ENCODE results near the gene FAM174B.
A peak's percentile ranks its signal among the peaks of the same experiment; 100 is the strongest.

FAM174B gene

DNA sequence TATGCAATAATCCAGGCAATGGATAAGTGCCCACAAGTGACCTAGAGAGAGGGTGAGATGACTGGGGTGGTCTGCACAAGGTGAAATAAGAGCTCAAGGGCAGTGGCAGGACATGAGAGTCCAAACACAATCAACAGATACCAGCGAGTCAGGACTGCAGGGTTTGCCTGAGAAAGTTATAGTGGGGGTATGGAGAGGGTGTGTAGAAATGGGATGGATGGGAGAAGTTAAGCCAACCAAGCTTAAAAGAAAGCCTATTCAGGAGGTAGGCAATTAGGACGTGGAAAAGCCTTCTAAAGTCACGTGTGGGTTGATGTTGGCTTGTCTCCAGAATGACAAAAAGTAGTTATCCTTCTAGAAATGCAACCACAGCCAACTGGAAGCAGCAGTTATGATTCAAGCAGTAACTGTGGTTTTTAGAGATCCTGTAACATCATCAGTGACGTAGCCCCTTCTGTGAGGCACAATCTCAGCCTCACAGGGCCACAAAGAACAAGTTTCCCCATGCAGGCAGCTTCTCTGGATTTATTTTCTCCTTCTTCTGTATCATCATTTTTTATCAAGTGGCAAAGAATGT lies 56.1 kb downstream of the FAM174B start:
- DNase-seq, result no peak

DNA sequence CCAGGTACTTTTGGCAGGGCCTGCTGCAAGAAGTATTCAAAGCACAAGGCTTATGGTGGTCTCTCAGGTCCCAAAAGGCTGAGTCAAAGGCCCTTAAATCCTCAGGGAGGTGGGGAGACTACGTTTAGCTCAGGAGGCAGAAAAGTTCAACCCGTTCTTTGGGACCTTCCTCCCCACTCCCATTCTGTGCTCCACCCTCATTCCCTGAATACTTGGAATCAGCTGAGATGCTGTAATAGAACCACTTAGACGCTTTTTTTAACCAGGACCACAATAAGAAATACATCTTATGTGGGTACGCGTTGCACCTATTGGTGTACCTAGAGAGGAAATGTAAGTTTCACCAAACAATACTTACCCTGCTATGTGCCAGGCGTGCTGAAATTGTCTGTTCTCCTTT lies 58.0 kb downstream of the FAM174B start:
- no peak for DNase-seq

DNA sequence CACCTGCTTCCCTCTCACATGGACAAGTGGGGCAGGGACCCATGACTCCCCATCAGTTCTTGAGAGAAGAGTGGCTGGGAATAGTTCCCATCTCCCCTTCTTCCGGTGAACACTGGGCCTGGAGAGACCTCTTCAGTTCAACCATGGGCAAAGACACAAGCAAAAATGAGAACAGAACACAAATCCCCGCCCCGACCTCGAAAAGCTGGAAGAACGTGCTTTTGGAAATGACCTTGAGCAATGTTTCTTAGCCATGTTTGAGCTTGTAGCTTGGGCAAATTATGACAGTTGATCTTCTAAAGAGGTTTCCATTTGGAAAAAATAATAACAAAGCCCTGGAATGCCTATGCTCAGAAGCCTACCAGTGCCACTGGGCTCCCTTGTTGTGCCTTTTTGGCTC lies 59.0 kb downstream of the FAM174B start:
- no peak for DNase-seq

DNA sequence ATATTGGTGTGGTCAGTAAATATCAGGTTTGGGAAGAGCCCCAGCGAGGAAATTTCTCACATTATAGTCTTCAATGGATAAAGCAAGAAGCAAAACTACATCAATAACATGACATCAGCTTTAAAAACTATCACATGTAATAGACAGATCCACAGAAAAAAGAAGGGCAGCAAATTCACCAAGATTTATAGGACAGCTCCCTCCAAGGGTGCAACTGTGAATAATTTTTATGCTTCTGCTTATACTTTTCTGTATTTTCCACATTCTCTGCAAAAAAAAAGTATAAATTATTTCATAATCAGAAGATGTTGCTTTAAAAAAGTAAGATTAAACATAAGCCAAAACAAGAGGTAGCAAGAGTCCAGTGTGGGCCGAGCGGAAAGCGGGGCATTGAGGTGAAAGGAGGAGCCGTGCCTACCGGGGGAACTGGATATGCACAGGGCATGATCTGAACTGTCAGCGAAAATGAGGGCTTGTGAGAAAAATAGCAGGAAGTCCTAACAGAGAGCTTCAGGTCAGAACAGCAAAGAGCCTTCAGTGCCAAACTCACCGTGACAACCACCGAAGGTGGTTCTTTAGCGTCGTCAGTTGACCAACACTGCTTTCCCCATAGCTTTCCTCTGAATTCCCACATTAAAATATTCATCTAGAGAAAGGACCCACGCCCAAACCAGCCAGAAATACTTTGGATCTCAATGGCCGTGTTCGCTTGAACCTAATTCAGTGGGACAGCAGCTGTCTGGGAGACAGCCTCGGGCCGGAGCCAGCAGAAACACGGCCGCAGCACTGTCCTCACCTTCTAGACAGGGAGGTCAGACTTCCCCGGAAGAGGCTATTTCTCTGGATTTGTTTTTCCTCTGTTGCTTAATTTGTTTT lies 59.8 kb downstream of the FAM174B start:
- DNase-seq, result no peak

DNA sequence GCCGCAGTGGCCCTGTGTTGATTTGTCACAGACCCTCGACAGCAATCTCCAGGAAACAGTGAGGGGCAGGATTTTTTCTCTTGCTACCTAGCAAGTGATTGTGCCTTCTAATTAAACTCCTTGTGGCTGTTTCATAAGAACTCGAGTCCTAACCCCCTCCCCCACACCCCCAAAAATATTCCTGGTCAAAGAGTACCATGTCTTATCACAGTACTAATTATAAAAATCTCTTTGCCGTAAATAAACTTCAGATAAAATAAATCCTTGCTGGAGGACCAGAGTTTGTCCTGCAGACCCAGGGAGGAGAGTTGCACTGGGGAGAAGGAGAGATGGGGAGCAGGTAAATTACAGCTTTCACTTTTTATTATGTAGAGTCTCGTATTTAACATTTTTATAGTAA lies 64.3 kb downstream of the FAM174B start:
- DNase-seq, result no peak

DNA sequence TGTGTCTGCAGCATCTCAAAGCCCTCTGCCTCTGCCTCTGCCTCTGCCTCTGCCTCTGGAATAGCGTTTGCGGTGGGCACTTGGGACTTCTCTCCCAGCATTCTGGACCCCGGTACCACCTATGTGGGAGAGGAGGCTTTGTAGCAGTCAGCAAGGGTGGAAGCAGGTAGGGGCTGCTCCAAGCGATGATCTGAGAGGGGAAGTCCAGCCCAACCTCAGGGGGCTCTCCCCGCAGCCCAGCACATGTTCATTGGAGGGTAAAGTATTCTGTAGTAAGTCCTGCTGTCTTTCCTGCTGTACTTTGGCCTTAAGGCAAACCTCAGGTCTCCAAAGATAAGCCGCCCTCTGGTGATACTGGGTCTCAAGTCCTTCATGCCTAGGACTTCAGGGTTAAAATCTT lies 68.6 kb downstream of the FAM174B start:
- no peak for DNase-seq

DNA sequence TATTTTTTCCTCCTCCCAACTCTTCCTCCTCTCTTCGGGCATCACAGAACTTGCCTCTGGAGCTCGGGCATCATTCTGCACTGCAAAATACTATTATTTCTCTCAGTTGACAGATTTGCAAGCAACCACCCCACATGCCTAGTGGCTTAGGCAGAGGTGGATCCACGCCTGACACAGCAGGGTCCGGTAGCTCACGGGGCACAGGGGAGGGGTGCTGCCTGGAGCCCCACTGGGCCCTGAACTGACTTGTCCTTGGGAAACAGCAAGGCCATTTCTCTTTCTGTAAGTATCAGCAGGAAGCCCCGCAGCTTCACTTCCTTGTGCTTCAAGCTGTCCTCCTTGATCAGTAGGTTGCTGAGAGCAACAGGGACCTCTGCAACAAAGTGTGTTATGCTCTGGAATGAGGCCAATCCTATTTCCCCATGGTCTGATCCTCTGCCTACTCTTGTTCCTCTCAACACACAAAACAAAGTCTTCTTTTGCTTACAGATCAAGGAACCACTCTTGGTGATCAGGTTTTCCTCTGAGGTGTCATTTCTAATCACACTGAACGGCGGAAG lies 69.1 kb downstream of the FAM174B start:
- no peak for DNase-seq

DNA sequence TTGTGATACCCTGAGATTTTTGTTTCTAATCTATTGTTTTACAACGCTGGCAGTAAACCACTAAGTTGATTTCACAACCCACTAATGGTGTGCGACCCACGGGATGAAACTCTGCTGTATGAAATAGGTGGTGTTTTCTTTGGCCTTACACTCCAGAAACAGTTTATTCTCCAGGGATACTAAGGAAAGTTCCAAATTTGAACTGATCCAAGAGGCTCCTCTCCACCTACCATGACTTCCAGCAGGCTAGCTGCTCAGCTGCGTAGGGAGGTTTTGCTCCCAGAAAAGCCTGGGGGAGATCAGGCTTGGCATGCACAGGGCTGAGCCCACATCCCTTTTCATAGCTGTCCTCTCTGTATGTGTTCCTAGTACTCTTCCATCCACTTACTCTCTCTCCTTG lies 71.5 kb downstream of the FAM174B start:
- no peak for DNase-seq

DNA sequence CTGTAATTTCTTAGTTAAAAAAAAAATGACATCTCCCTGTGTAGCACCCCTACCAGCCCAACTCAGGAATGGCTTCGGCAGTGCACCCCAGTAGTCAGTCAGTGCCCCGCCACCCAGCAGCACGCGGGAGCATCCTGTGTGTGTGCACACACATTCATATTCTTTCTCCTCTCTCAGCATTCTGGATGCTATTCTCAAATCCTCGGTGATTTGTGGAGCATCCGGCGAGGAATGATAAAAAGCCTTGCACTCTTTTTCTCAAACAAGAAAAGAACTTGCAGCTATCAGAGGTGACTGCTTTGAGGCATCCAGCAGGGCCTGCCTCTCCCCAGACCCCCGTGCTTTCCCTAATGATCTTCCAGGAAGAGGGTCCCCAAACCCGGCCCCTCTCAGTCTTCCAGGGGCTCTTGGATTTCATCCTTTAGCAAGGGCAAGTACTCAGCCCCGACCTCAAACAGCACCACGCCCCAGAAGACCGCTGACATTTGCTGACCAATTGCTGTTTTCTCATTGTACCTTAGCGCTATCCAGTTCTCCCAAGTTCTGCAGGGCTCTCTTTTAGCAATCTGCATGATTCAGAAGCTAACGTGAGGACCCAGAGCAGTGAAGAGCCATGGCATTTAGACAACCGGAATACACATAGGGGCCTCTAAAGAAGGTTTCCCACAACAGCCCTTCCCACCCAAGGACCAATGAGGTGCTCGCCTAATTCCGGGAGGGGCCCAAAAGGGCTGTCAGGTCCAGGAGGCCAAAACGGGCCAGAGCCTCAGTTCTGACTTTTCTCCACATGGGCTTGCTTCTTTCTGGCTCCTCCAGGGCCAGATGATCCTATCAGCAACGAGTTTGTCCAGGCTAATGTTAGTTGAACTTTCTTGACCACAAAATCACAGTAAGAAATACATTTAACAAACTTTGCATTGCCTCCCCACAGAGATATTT lies 72.2 kb downstream of the FAM174B start:
- no peak for DNase-seq

DNA sequence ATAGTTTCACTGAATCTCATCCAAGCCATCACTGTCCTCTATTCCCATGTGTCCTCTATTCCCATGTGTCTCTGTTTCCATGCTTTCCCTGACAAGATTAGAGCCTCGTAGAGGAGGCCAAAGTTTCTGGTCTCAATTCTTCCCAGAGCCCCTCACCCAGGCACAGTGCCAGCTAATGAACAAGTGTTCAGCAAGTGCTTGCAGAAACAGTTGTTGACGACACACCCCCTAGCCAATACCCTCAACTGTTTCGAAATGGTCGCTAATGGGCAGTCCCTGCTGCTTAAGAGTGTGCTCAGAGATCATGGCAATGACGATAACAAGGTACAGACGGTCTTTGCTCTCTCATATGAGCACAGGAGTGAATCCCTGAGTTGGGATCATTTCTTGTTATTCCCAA lies 73.4 kb downstream of the FAM174B start:
- no peak for DNase-seq

DNA sequence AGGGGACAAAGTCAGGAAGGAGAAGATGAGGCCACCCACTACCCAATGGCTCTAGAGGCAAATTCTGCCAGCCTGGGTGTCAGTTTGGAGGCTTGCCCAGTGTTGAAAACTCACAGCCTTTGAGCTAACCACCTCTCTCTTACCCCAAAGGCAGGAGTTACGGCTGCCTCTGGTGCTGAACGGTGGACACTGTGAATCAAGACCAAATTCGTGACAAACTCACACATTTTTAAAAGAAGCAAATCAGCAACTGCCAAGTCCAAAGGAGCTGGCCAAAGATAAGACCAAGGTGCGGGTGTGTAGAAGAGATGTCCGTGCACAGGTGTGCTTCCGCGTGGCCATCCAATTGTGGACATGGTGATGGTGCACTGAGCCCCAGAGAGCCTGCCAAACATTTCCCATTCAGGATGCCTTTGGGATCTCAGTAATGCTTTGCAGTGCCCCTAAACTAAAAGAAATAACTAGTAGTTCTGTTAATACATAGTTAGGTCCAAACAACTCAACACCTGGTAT lies 74.6 kb downstream of the FAM174B start:
- no peak for DNase-seq

DNA sequence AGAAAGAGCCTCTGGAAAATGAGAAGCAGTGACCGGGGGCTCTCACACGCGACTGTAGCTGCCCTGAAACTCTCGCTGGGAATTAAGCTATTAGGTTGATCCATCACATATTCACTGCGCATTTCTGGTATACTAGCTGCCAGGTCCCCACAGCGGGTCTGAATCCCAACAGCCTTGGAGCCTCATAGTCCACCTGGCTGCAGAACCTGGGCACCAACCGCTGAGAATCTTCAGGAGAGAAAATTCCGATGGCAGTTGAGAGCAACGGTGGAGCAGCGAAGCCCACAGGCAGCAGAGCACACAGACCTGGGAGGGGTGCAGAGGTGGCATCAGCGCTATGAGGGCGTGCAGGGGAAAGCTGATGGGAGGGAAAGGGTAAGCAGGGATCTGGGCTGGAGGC lies 75.1 kb downstream of the FAM174B start:
- no peak for DNase-seq

DNA sequence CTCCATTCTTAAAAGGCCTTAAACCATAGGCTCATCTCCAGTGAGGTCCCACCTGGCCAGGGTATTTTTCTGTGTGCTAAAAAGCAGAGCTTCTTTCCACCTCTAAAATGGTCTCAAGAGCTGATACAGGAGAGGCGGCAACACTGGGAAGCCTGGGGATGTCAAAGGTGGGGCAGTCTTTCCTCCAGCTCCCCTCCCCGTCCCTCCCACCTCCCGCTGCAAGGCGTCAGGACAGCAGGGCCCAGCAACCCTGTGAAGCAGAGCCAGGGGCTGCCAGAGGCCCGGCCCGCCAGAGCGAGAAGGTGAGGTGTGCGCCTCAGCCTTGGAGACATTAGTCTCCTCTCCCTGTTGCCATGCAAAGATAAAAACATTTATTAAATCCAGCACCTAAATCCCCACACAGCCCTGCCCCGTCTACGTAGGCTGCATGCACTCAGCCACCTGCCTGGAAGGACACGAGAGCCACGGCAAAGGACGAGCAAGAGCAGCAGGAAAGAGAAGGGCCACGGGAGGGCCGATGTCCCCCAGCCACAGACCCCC lies 75.6 kb downstream of the FAM174B start:
- DNase-seq, result no peak

DNA sequence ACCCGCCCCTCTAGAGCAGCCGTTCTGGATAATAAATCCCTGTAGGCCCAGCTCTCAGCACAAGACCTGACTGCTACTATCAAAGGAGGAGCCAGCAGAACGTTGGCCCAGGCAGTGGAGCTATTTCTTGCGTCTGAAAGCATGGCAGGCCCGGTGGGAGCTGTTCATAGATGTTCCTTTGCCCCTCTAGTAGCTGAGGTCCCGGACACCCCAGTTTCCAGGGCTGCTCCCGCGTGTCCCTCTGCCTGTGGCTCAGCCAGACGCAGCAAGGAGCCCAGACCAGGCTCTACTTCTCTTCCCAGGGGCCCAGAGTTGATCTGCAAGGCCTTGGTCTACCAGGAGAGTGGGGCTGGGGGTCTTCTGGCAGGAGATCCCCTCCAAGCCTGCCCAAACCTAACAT lies 76.1 kb downstream of the FAM174B start:
- no peak for DNase-seq

DNA sequence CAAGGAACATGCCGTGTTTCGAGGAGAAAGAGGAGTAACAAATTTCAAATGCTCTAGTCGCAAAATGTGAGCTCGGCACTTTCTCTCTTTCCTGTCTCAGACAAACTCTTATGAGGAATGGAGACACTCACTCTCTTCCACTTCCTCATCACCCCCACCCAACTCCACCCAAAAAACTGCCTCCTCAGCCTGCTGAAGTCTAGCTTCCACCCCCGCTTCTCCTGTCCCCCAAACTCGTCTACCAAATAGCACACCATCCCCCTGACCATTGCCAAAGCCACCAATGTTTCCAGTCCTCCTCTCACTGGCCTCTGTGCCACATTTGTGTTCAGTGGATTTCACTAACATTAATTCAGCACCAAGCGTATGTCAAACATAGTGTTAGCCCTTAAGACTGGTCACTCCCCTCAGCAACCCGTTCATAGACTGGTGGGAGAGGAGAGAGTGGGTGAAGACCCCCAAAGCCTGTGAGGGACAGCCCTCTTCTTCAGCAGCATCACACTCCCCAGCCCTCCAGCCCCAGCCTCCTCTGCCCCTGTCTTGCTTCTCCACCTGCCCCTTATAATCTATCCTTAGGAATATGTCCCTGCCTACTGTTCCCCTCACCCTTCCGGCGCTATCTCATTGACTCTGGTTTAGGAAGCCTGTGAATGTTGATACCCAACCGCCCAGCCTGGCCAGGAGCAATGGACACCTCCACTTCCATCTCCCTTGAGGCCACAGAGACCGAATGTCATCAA lies 77.3 kb downstream of the FAM174B start:
- no peak for DNase-seq

DNA sequence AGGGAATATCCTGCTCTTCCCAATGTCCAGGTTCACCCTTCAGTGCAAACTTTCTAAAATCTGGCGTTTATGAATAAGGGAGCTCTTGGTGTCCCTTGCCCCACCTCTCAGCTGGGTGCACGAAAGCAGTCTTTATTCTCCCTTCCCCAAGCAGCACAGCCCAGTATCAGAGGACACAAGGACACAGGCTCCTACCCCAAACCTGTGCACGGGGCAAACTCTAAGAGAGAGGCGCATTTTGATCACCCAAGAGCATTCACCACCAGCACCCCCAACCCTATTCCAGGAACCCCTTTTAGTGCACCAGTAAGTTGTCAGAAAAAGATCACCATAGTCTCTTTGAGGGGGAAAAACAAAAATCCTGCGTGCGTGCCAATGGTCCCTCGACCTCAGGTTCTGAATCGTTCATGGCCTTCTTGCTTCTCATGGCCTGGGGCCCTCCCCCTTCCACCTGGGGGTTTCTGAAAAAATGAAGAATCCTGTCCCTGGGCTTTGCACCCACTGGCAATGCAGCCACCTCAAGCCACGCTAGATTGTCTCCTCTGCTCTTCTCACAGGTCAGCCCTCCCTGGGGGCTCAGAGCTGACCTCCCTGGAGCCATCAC lies 78.9 kb downstream of the FAM174B start:
- DNase-seq, result no peak

DNA sequence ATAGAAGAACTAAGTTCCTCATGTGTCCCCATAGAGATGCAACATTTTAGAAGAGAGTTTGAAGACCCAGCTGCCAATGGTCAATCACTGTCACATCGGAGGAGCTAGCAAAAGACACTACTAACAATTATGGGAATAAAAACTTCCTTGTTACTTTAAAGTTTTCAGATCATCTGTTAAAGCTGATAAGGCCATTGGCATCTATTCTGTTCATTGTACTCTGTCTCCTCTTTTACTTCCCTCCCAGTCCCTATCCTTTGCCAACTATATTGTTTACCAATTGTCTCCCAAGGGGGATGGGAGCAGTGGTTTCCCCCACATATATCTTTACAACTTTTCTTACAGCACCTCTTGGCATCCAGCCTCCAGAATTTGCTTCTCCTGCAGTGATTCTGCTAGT lies 81.0 kb downstream of the FAM174B start:
- DNase-seq, result no peak

DNA sequence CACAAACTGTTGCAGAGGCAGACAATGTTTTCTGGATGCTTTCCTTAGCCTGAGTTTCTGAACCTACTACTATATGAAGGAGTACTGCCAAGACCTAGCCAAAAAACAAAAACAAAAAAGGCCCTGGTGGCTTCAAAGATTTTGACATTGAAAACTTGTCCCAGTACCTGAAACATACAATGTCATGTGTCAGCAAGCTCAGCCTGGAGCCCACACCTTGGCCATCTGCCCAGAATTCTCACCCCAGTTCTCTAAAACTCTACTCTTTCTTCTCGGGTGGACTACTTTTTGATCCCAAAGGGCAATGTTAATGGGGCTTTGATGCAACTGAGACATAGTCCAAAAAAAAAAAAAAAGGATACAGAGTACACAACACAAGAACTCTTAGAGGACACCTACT lies 81.4 kb downstream of the FAM174B start:
- DNase-seq, result no peak

DNA sequence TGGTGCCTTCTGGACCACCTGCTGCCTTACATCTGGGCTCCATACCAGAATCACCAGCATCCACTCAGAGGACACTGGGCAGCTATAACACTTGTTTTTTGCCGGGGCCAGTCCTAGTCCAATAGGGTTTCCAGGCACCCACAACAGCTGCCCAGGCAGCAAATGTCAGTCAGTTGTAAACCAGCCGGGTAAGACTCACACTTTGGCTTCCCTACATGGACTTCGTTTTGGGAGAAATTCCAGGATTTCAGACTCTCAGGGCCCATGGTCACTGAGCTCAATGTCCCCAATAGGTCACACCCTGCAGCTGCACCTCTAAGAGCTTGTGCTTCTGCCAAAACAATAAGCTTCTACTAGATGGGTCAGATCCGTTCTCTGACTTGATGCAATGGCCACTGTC lies 83.8 kb downstream of the FAM174B start:
- DNase-seq, result no peak

DNA sequence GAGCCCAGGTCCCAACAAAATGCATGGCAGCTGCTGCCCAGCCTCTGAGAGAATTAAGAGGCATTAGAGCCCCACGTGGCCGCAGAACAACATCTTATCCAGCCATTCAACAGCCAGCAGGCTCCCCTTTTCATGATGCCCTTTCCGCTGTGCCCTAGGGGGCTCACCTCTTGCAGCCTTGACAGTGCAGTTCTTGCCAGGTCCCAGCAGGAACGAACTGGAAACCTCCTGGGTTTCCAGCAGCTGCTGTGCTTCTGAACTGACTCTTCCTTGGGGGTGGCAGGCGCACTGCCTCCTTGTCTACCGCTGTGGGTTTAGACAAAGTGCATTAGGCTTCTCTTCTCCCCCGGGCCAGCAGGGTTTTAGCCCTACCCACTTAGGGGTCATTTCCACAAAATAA lies 85.2 kb downstream of the FAM174B start:
- DNase-seq, result peak; percentile 74

DNA sequence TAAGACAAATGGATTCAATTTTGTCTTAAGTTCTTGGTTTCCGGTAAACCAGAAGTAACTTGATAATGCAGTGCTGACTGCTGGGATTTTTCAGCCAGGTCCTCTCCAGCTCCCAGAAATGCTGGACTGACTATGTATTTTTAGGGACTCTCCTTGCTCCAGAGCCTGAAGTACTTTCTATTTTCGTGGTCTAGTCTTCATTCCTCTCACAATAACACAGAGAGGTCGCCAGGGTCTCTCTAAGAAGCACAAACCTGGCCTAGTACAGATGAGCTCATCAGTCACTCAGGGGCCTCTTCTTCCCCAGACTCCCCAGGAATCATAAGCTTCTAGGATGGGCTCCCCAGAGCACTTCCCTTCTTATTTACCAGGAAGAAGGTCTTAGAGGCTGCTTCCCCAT lies 85.8 kb downstream of the FAM174B start:
- no peak for DNase-seq
